PFSK-1 (cell line): Measurements from ENCODE around the gene IRX2.

ENCODE experiments used
- FOXP2 ChIP-seq: optimal IDR thresholded peaks from 2 replicates; pipeline ENCODE3; 2011; ENCODE audit warnings: borderline replicate concordance, control low read depth, inconsistent platforms; ENCODE audit not compliant: insufficient read depth; ENCODE audit errors: extremely low read length, extremely low read depth
- POLR2AphosphoS5 ChIP-seq: IDR thresholded peaks from 2 replicates; pipeline ENCODE4 v1.6.1; 2012; ENCODE audit warnings: low read depth, mild to moderate bottlenecking, control low read depth, low read length, moderate library complexity
- REST ChIP-seq, 2 experiments: IDR thresholded peaks; 2 replicates each; pipeline versions ENCODE4 v1.6.1 to v1.8.0; 2011 to 2012; ENCODE audit warnings: low read depth in 2 of 2, low read length in 2 of 2, control low read depth in 1 of 2, inconsistent platforms in 1 of 2, mild to moderate bottlenecking in 1 of 2, moderate library complexity in 1 of 2; ENCODE audit not compliant: insufficient read depth in 1 of 2
- SIN3A ChIP-seq: IDR thresholded peaks from 2 replicates; pipeline ENCODE4 v1.6.1; 2012; ENCODE audit warnings: mild to moderate bottlenecking, low read length, moderate library complexity, borderline replicate concordance; ENCODE audit not compliant: insufficient read depth
- TAF1 ChIP-seq: IDR thresholded peaks from 2 replicates; pipeline ENCODE4 v1.6.1; 2012; ENCODE audit warnings: low read length, control low read depth, borderline replicate concordance; ENCODE audit not compliant: insufficient read depth

IRX2 gene

DNA sequence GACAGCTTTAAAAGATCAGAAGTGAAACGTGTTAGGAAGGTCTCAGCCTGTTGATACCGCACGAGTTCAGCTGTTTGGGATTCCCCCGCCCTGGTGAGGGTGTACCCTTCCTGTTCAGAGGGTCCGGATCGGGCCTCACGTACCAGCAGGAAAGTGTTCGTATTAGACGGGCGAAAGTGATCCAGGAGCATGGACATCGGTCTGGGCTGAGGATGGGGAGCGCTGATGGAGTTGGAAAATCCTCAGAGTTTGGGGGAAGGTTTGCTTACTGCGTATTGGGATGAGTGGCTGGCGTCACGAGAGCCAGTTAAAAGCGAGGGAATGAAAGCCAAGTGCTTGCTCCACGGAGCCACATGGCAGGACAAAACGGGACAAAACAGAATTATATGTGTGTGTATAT is 47.4 kb downstream of the IRX2 start:
- TF ChIP-seq POLR2AphosphoS5 (no peak), FOXP2 (no peak), SIN3A (no peak), TAF1 (no peak), REST (IDR thresholded peaks at IDR 0.05; ENCODE audit: insufficient read depth in 1 of 2, low read depth in 2 of 2, low read length in 2 of 2) (no peak)

GRCh38 chr5:2703615-2704014 is 47.9 kb downstream of the IRX2 start:
- TF ChIP-seq POLR2AphosphoS5: no peak
- TF ChIP-seq SIN3A: no peak
- TF ChIP-seq TAF1: no peak
- TF ChIP-seq REST (IDR thresholded peaks at IDR 0.05; ENCODE audit: insufficient read depth in 1 of 2, low read depth in 2 of 2, low read length in 2 of 2): no peak
- TF ChIP-seq FOXP2: no peak

DNA sequence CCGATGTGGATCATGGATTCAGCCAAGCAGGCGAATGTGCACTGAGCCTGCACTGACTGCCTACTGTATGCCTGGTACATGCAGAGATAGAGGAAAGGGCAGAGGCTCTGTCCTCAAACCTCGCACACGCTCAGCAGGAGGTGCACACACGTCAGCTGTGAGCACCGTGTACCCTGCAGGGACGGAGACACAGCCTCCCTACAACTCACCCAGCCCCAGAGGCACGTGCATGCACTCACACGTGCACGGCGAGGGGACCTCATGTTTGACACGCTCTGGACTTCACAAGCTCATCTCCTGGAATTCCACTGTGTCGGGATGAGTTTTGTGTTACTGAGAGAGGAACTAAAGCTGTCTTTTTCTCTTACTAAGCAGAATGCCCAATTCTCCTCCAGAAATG is 48.4 kb downstream of the IRX2 start:
- TF ChIP-seq SIN3A (no peak), FOXP2 (no peak), POLR2AphosphoS5 (no peak), TAF1 (no peak), REST (IDR thresholded peaks at IDR 0.05; ENCODE audit: insufficient read depth in 1 of 2, low read depth in 2 of 2, low read length in 2 of 2) (no peak)

DNA sequence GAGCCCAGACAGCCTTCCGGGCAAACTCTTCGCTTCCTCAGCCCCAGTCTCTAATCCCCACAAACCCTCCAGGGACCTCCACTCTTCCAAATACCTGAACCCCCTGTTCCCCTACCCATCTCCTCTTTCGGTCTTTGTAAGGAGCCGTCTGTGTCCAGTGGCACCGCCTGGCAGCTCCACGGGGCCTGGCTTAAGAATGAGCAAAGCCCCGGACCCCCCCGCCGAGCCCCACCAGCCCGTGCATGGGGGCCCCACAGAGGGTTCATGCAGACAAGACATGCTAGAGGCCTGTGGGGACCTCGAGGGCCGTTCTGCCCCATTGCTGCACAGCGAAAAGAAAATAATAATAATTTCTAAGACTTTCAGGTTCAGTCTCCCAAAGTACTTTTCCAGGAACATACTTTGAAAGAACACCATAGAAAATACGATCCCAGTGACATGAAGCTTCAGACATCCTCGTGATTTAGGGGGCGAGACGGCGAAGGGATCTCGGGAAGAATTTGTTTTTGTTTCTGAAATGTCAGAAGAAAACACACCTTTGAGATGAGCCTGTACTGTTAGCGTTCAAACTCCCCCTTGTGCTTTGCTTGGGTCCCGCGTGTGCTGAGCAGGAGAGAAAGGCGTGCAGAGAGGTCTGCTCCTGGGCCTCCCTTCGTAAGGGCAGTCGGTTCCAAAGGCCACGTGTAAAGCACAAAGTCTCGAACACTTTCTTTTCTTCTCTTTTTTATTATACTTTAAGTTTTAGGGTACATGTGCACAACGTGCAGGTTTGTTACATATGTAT is 49.2 kb downstream of the IRX2 start:
- TF ChIP-seq TAF1 (no peak), REST (IDR thresholded peaks at IDR 0.05; ENCODE audit: insufficient read depth in 1 of 2, low read depth in 2 of 2, low read length in 2 of 2) (no peak), SIN3A (no peak), POLR2AphosphoS5 (no peak), FOXP2 (no peak)

- TF ChIP-seq FOXP2 (no peak), SIN3A (no peak), TAF1 (no peak), POLR2AphosphoS5 (no peak), REST (IDR thresholded peaks at IDR 0.05; ENCODE audit: insufficient read depth in 1 of 2, low read depth in 2 of 2, low read length in 2 of 2) (no peak)
These were observed 49.9 kb downstream of the IRX2 start for GRCh38 chr5:2701592-2701991.
